OCI-LY3 (cell line): ENCODE data around the gene PDE4D.

Experiments used
- H2AFZ ChIP-seq: fragments of 200-600, 300-600 bp; shearing (Covaris generic); 2 replicates; pipeline ENCODE4 v1.6.0; 2014; ENCODE audit warnings: antibody characterized with exemption, low read depth, low read length
- H3K27ac ChIP-seq: fragments of 200-600, 300-600 bp; sonication (generic); 2 replicates; pipeline ENCODE4 v1.5.1; 2014; ENCODE audit warnings: mild to moderate bottlenecking, low read length, moderate library complexity, mixed read lengths
- H3K27me3 ChIP-seq: fragments of 200-600, 300-600 bp; sonication (generic); 2 replicates; pipeline ENCODE4 v1.6.1; 2014; ENCODE audit warnings: low read depth, low read length, mixed read lengths
- H3K36me3 ChIP-seq: fragments of 200-600, 300-600 bp; sonication (generic); replicated peaks from 2 replicates; pipeline ENCODE3; 2014; ENCODE audit warnings: low read depth, low read length, mixed read lengths
- H3K4me1 ChIP-seq: fragments of 300-600, 200-600 bp; sonication (generic); 2 replicates; pipeline ENCODE4 v1.6.1; 2014; ENCODE audit warnings: low read length, mixed read lengths
- H3K4me2 ChIP-seq: fragments of 200-600, 300-600 bp; sonication (generic); 2 replicates; pipeline ENCODE4 v1.6.1; 2014; ENCODE audit warnings: low read length, mixed read lengths
- H3K4me3 ChIP-seq: fragments of 300-600, 200-600 bp; sonication (generic); 2 replicates; pipeline ENCODE4 v1.5.1; 2014; ENCODE audit warnings: antibody characterized with exemption, mild to moderate bottlenecking, low read length, moderate library complexity
- H3K79me2 ChIP-seq: fragments of 300-600, 200-600 bp; shearing (Covaris generic); 2 replicates; pipeline ENCODE4 v1.6.1; 2014; ENCODE audit warnings: mild to moderate bottlenecking, low read length, mixed read lengths
- H3K9ac ChIP-seq: fragments of 300-600, 200-600 bp; shearing (Covaris generic); 2 replicates; pipeline ENCODE4 v1.6.0; 2014; ENCODE audit warnings: mild to moderate bottlenecking, low read length, moderate library complexity
- H3K9me3 ChIP-seq: fragments of 200-600, 300-600 bp; shearing (Covaris generic); 2 replicates; pipeline ENCODE4 v1.6.1; 2014; ENCODE audit warnings: low read length, mixed read lengths; ENCODE audit not compliant: insufficient read depth
- H4K20me1 ChIP-seq: fragments of 200-600, 300-600 bp; sonication (generic); 2 replicates; pipeline ENCODE4 v1.6.1; 2016; ENCODE audit warnings: low read length, mixed read lengths; ENCODE audit not compliant: insufficient read depth
- CTCF ChIP-seq: fragments of 200-600, 300-600 bp; sonication (generic); IDR thresholded peaks from 2 replicates; pipeline ENCODE4 v1.5.1; 2014; ENCODE audit warnings: antibody characterized with exemption, low read length, low read depth
- EZH2phosphoT487 ChIP-seq: fragments of 200-600 bp; shearing (Covaris generic); IDR thresholded peaks from 2 replicates; pipeline ENCODE4 v1.6.1; 2018; ENCODE audit warnings: antibody characterized with exemption, mixed run types, low read depth

Gene PDE4D

GRCh38 chr5:59462956-59463355 is 430.6 kb downstream of the PDE4D start:
- Histone ChIP-seq H3K27ac (no peak overlapping the region), H3K79me2 (no peaks in the 10 kb centered on the region), H3K27me3 (no peaks in the 10 kb centered on the region), H3K9ac (no peak overlapping the region), H3K4me3 (no peak overlapping the region), H3K4me1 (no peaks in the 10 kb centered on the region), H4K20me1 (no peaks in the 10 kb centered on the region), H3K4me2 (no peak overlapping the region), H3K36me3 (no peaks in the 10 kb centered on the region), H2AFZ (no peak overlapping the region), H3K9me3 (no peaks in the 10 kb centered on the region)
- TF ChIP-seq CTCF (no peak), EZH2phosphoT487 (no peak)

GRCh38 chr5:59460368-59461153 is 433.0 kb downstream of the PDE4D start:
- H2AFZ ChIP-seq: no peak overlapping the region
- no peaks in the 10 kb centered on the region for H3K27me3 ChIP-seq
- H4K20me1 ChIP-seq: no peaks in the 10 kb centered on the region
- H3K79me2 ChIP-seq: no peaks in the 10 kb centered on the region
- H3K9ac ChIP-seq: no peak overlapping the region
- H3K27ac ChIP-seq: no peak overlapping the region
- H3K4me2 ChIP-seq: no peak overlapping the region
- H3K36me3 ChIP-seq: no peaks in the 10 kb centered on the region
- H3K4me1 ChIP-seq: no peaks in the 10 kb centered on the region
- no peaks in the 10 kb centered on the region for H3K9me3 ChIP-seq
- H3K4me3 ChIP-seq: no peak overlapping the region
- TF ChIP-seq CTCF: no peak
- no peak for TF ChIP-seq EZH2phosphoT487

- H3K4me3 ChIP-seq: no peak overlapping the region
- no peaks in the 10 kb centered on the region for H3K4me1 ChIP-seq
- no peaks in the 10 kb centered on the region for H3K9me3 ChIP-seq
- no peak overlapping the region for H3K27ac ChIP-seq
- H3K79me2 ChIP-seq: no peaks in the 10 kb centered on the region
- H2AFZ ChIP-seq: no peak overlapping the region
- H3K4me2 ChIP-seq: no peak overlapping the region
- no peaks in the 10 kb centered on the region for H4K20me1 ChIP-seq
- no peak overlapping the region for H3K9ac ChIP-seq
- TF ChIP-seq EZH2phosphoT487 (no peak), CTCF (no peak)
- no peaks in the 10 kb centered on the region for H3K36me3 ChIP-seq
- no peaks in the 10 kb centered on the region for H3K27me3 ChIP-seq
Observed at GRCh38 chr5:59458966-59459729, 434.4 kb downstream of the PDE4D start.

- Histone ChIP-seq H4K20me1 (no peaks in the 10 kb centered on the region), H2AFZ (no peak overlapping the region), H3K27me3 (no peaks in the 10 kb centered on the region), H3K4me3 (no peak overlapping the region), H3K9ac (no peak overlapping the region), H3K79me2 (no peaks in the 10 kb centered on the region), H3K36me3 (no peaks in the 10 kb centered on the region), H3K9me3 (no peaks in the 10 kb centered on the region), H3K27ac (no peak overlapping the region), H3K4me2 (no peak overlapping the region), H3K4me1 (no peaks in the 10 kb centered on the region)
- TF ChIP-seq EZH2phosphoT487: no peak
Observed at GRCh38 chr5:59458321-59458720, 435.2 kb downstream of the PDE4D start.
